H9 (cell line): ENCODE results near the gene EMC9. TPM values are rescaled to one million over a fixed set of nuclear protein-coding genes. Genes with fewer than 3 reads are reported as not detected.

Experiments
- DNase-seq: peaks from one replicate; pipeline ENCODE4 v3.0.0-alpha.2; 2017
- H2AFZ ChIP-seq: one replicate; pipeline ENCODE4 v1.6.1; 2013; ENCODE audit warnings: mild to moderate bottlenecking, low read length, control low read depth, moderate library complexity
- H2AK5ac ChIP-seq: 2 replicates; pipeline ENCODE4 v1.6.1; 2013; ENCODE audit warnings: low read length, control low read depth, mixed read lengths; ENCODE audit not compliant: insufficient read length
- H2BK120ac ChIP-seq: one replicate; pipeline ENCODE4 v1.6.1; 2013; ENCODE audit warnings: low read depth, mild to moderate bottlenecking, low read length, control low read depth, inconsistent platforms; ENCODE audit not compliant: poor library complexity, severe bottlenecking
- H2BK12ac ChIP-seq: 2 replicates; pipeline ENCODE4 v1.6.1; 2013; ENCODE audit warnings: low read length, control low read depth, mixed read lengths, low read depth; ENCODE audit not compliant: insufficient read length
- H2BK15ac ChIP-seq: 2 replicates; pipeline ENCODE4 v1.6.1; 2013; ENCODE audit warnings: low read depth, low read length, control low read depth
- H2BK20ac ChIP-seq: one replicate; pipeline ENCODE4 v1.6.1; 2013; ENCODE audit warnings: low read depth, mild to moderate bottlenecking, low read length, control low read depth, inconsistent platforms; ENCODE audit not compliant: poor library complexity, severe bottlenecking
- H2BK5ac ChIP-seq: 2 replicates; pipeline ENCODE4 v1.6.1; 2013; ENCODE audit warnings: low read length, control low read depth, mixed read lengths; ENCODE audit not compliant: insufficient read length
- H3K14ac ChIP-seq: 2 replicates; pipeline ENCODE4 v1.6.1; 2013; ENCODE audit warnings: low read length, control low read depth; ENCODE audit not compliant: insufficient read depth
- H3K18ac ChIP-seq: 2 replicates; pipeline ENCODE4 v1.6.1; 2013; ENCODE audit warnings: low read depth, mild to moderate bottlenecking, mixed read lengths, low read length, control low read depth; ENCODE audit not compliant: insufficient read length
- H3K23ac ChIP-seq: 2 replicates; pipeline ENCODE4 v1.6.1; 2013; ENCODE audit warnings: low read length, control low read depth, mixed read lengths, low read depth; ENCODE audit not compliant: insufficient read length
- H3K23me2 ChIP-seq: 2 replicates; pipeline ENCODE4 v1.6.1; 2013; ENCODE audit warnings: low read depth, mild to moderate bottlenecking, mixed read lengths, low read length, control low read depth; ENCODE audit not compliant: insufficient read length, poor library complexity, severe bottlenecking
- H3K27ac ChIP-seq: 2 replicates; pipeline ENCODE4 v1.5.1; 2013; ENCODE audit warnings: low read length, control low read depth, mixed read lengths, low read depth; ENCODE audit not compliant: insufficient read length
- H3K27me3 ChIP-seq: 2 replicates; pipeline ENCODE4 v1.6.1; 2013; ENCODE audit warnings: low read length, control low read depth, inconsistent platforms; ENCODE audit not compliant: insufficient read depth
- H3K4ac ChIP-seq: 2 replicates; pipeline ENCODE4 v1.6.1; 2013; ENCODE audit warnings: low read depth, mild to moderate bottlenecking, control low read depth, inconsistent platforms, low read length, moderate library complexity
- H3K4me1 ChIP-seq: 2 replicates; pipeline ENCODE4 v1.6.1; 2013; ENCODE audit warnings: low read length, control low read depth, inconsistent platforms; ENCODE audit not compliant: insufficient read depth
- H3K4me2 ChIP-seq: 2 replicates; pipeline ENCODE4 v1.6.1; 2013; ENCODE audit warnings: low read length, control low read depth, mixed read lengths; ENCODE audit not compliant: insufficient read length, insufficient read depth
- H3K56ac ChIP-seq: 2 replicates; pipeline ENCODE4 v1.6.1; 2013; ENCODE audit warnings: low read depth, mild to moderate bottlenecking, mixed read lengths, low read length, control low read depth; ENCODE audit not compliant: insufficient read length
- H3K79me1 ChIP-seq: 2 replicates; pipeline ENCODE4 v1.6.1; 2013; ENCODE audit warnings: low read depth, mild to moderate bottlenecking, moderate library complexity, low read length, control low read depth, inconsistent platforms; ENCODE audit not compliant: insufficient read depth, poor library complexity, severe bottlenecking
- H3K79me2 ChIP-seq: 2 replicates; pipeline ENCODE4 v1.6.1; 2013; ENCODE audit warnings: low read length, control low read depth, inconsistent platforms; ENCODE audit not compliant: insufficient read depth
- H3K9ac ChIP-seq: 2 replicates; pipeline ENCODE4 v1.6.1; 2013; ENCODE audit warnings: low read length, control low read depth, mixed read lengths; ENCODE audit not compliant: insufficient read length; ENCODE audit errors: extremely low read depth
- H3K9me3 ChIP-seq: one replicate; pipeline ENCODE4 v1.6.1; 2013; ENCODE audit warnings: low read depth, low read length, inconsistent platforms; ENCODE audit not compliant: control insufficient read depth
- H3T11ph ChIP-seq: one replicate; pipeline ENCODE4 v1.6.1; 2013; ENCODE audit warnings: mild to moderate bottlenecking, low read length, control low read depth, inconsistent platforms
- H4K20me1 ChIP-seq: one replicate; pipeline ENCODE4 v1.6.1; 2013; ENCODE audit not compliant: control insufficient read depth, insufficient read length, insufficient read depth
- H4K5ac ChIP-seq: 2 replicates; pipeline ENCODE4 v1.6.1; 2013; ENCODE audit warnings: low read depth, mild to moderate bottlenecking, mixed read lengths, low read length, control low read depth; ENCODE audit not compliant: insufficient read length
- H4K8ac ChIP-seq: replicated peaks from 2 replicates; pipeline ENCODE4 v1.6.1; 2013; ENCODE audit warnings: low read length, control low read depth, mixed read lengths, low read depth; ENCODE audit not compliant: insufficient read length
- H4K91ac ChIP-seq: 2 replicates; pipeline ENCODE4 v1.6.1; 2013; ENCODE audit warnings: low read depth, mild to moderate bottlenecking, moderate library complexity, mixed read lengths, low read length, control low read depth; ENCODE audit not compliant: insufficient read length
- H3K27ac Mint-ChIP-seq, 3 experiments: 2 replicates in 2 of 3; 3 replicates in 1 of 3; pipeline ENCODE4 v1.8.0; 2020 to 2021; ENCODE audit warnings: mixed read lengths in 3 of 3, mild to moderate bottlenecking in 1 of 3, moderate library complexity in 1 of 3
- H3K27me3 Mint-ChIP-seq: 2 replicates; pipeline ENCODE4 v1.8.0; 2021; ENCODE audit warnings: low read depth, mild to moderate bottlenecking, moderate library complexity, mixed read lengths
- H3K36me3 Mint-ChIP-seq, 3 experiments: 2 replicates in 2 of 3; 3 replicates in 1 of 3; pipeline ENCODE4 v1.8.0; 2020 to 2021; ENCODE audit warnings: low read depth in 3 of 3, mixed read lengths in 3 of 3; ENCODE audit not compliant: insufficient read depth in 1 of 3
- H3K4me1 Mint-ChIP-seq, 2 experiments: 2 replicates each; pipeline ENCODE4 v1.8.0; 2020; ENCODE audit warnings: mixed read lengths in 2 of 2
- H3K4me3 Mint-ChIP-seq, 2 experiments: 2 replicates in 1 of 2; 3 replicates in 1 of 2; pipeline ENCODE4 v1.8.0; 2020 to 2021; ENCODE audit warnings: mild to moderate bottlenecking in 2 of 2, mixed read lengths in 2 of 2, moderate library complexity in 1 of 2
- H3K9me3 Mint-ChIP-seq, 2 experiments: 2 replicates in 1 of 2; 3 replicates in 1 of 2; pipeline ENCODE4 v1.8.0; 2020; ENCODE audit warnings: mild to moderate bottlenecking in 2 of 2, mixed read lengths in 2 of 2, moderate library complexity in 1 of 2
- WGBS: extraction: QIAGEN DNeasy Blood & Tissue Kit; methylation state at CpG from one replicate; pipeline ENCODE4 v1.1.7; 2013; ENCODE audit warnings: missing lambda C conversion rate, low lambda C conversion rate, mixed read lengths; ENCODE audit not compliant: insufficient read length; ENCODE audit errors: extremely low coverage; 5-methylcytosine and 5-hydroxymethylcytosine counted together
- total RNA-seq: library from RNA; stranded (reverse); gene quantifications from 2 replicates; pipeline ENCODE4 v1.2.1, GENCODE V29; 2021
- TF ChIP-seq, protein P1 (sequence below): fragments of 200-600 bp; sonication (generic); conservative IDR thresholded peaks from 3 replicates; pipeline ENCODE4 v1.8.0; 2021; ENCODE audit warnings: antibody characterized with exemption, mild to moderate bottlenecking

The EMC9 gene
- total RNA-seq, 1 experiment from 2014 or later: 52.9 TPM

GRCh38 chr14:24098229-24098926 lies 43.0 kb downstream of the EMC9 start:
- no peak overlapping the region for H3K4me3 Mint-ChIP-seq
- Histone ChIP-seq H3K9me3 (no peaks in the 10 kb centered on the region), H3K4me2 (no peak overlapping the region), H3K4ac (no peak overlapping the region), H3K27me3 (no peaks in the 10 kb centered on the region), H3K9ac (no peak overlapping the region), H4K8ac (no peak overlapping the region), H3K18ac (no peak overlapping the region), H4K5ac (no peak overlapping the region), H4K20me1 (no peaks in the 10 kb centered on the region), H2BK12ac (no peak overlapping the region), H2BK15ac (no peak overlapping the region), H3K4me1 (no peaks in the 10 kb centered on the region; the same call in 1 of the 2 replicates), H2AFZ (no peak overlapping the region), H3K23me2 (peaks cover 6% of the 10 kb centered on the region), H2AK5ac (no peak overlapping the region), H3K23ac (no peak overlapping the region), H2BK120ac (no peak overlapping the region), H2BK20ac (no peak overlapping the region), H3T11ph (no peak overlapping the region), H4K91ac (no peak overlapping the region), H3K79me1 (no peaks in the 10 kb centered on the region), H3K14ac (no peak overlapping the region), H3K79me2 (no peaks in the 10 kb centered on the region; the same call in 1 of the 2 replicates), H3K56ac (no peak overlapping the region), H2BK5ac (no peak overlapping the region), H3K27ac (no peak overlapping the region)
- H3K9me3 Mint-ChIP-seq: peaks cover 2 to 6% of the 10 kb centered on the region in 2 experiments; a peak in 3 of 5 replicates
- TF ChIP-seq, protein P1, sequence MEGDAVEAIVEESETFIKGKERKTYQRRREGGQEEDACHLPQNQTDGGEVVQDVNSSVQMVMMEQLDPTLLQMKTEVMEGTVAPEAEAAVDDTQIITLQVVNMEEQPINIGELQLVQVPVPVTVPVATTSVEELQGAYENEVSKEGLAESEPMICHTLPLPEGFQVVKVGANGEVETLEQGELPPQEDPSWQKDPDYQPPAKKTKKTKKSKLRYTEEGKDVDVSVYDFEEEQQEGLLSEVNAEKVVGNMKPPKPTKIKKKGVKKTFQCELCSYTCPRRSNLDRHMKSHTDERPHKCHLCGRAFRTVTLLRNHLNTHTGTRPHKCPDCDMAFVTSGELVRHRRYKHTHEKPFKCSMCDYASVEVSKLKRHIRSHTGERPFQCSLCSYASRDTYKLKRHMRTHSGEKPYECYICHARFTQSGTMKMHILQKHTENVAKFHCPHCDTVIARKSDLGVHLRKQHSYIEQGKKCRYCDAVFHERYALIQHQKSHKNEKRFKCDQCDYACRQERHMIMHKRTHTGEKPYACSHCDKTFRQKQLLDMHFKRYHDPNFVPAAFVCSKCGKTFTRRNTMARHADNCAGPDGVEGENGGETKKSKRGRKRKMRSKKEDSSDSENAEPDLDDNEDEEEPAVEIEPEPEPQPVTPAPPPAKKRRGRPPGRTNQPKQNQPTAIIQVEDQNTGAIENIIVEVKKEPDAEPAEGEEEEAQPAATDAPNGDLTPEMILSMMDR: no peak
- no peak overlapping the region for H3K27ac Mint-ChIP-seq
- H3K36me3 Mint-ChIP-seq: peaks cover 55 to 72% (median 60%) of the 10 kb centered on the region in 3 experiments
- peaks cover 14 to 19% of the 10 kb centered on the region in 2 experiments for H3K4me1 Mint-ChIP-seq
- WGBS: no CpG with 5 or more reads among the region's 16 CpGs
- H3K27me3 Mint-ChIP-seq: peaks cover 3% of the 10 kb centered on the region
- no peak for DNase-seq
